ENCODE results near the gene WIZ. TPM values are rescaled to one million over a fixed set of nuclear protein-coding genes. Genes with fewer than 3 reads are reported as not detected.
A peak's percentile ranks its signal among the peaks of the same experiment; 100 is the strongest.

The WIZ gene
- polyA plus RNA-seq, 3 donors from 2014 or later: 0.78 to 1.5 TPM; not detected in 1

- H3K4me3 Mint-ChIP-seq: no peak overlapping the region
- no peaks in the 10 kb centered on the region for H3K9me3 Mint-ChIP-seq
- H3K36me3 Mint-ChIP-seq: peaks cover 13 to 46% (median 17%) of the 10 kb centered on the region in 3 donors
- peaks cover 0 to 3% (median 0%) of the 10 kb centered on the region in 3 donors for H3K27me3 Mint-ChIP-seq (ENCODE audit: low read depth in 3 of 3)
- peaks cover 24 to 29% of the 10 kb centered on the region in 2 donors for H3K4me1 Mint-ChIP-seq
- H3K27ac Mint-ChIP-seq: no peak overlapping the region
- no peak for DNase-seq
Observed at GRCh38 chr19:15456871-15457700, 7.3 kb upstream of the WIZ start.

- Mint-ChIP-seq H3K36me3 (peaks cover 13 to 42% (median 14%) of the 10 kb centered on the region in 3 donors), H3K4me1 (peaks cover 20 to 25% of the 10 kb centered on the region in 2 donors), H3K27ac (peak overlapping the region in 2 of 6 donors; percentile 13 to 24), H3K4me3 (no peak overlapping the region), H3K27me3 (ENCODE audit: low read depth in 3 of 3) (peaks cover 0 to 3% (median 0%) of the 10 kb centered on the region in 3 donors), H3K9me3 (no peaks in the 10 kb centered on the region)
- no peak for DNase-seq
Observed at GRCh38 chr19:15456441-15456840, 6.7 kb upstream of the WIZ start.

DNA sequence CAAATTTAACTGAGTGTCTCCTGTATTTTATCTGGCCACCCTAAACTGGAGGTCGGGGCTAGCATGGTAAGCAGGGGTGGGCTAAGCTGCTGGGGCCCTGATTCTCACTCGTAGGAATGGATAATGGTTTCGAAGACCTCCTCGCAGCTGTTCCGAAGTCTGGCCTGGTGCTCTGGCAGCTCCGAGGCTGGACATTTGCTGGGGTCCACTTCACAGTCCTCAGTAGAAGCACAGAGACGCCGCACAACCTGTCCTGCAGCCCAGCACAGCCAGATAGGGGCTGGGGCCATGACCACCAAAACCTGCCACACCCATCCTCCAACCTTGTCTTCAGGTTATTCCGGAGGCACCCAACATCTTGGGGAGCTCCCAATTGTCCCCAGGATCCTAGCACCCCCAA lies 6.2 kb upstream of the WIZ start:
- Mint-ChIP-seq H3K27me3 (ENCODE audit: low read depth in 3 of 3) (peaks cover 0 to 3% (median 0%) of the 10 kb centered on the region in 3 donors), H3K27ac (peak overlapping the region in 2 of 6 donors; percentile 13 to 24), H3K4me3 (no peak overlapping the region), H3K36me3 (peaks cover 13 to 47% (median 17%) of the 10 kb centered on the region in 3 donors), H3K9me3 (no peaks in the 10 kb centered on the region), H3K4me1 (peaks cover 24 to 29% of the 10 kb centered on the region in 2 donors)
- no peak for DNase-seq

DNA sequence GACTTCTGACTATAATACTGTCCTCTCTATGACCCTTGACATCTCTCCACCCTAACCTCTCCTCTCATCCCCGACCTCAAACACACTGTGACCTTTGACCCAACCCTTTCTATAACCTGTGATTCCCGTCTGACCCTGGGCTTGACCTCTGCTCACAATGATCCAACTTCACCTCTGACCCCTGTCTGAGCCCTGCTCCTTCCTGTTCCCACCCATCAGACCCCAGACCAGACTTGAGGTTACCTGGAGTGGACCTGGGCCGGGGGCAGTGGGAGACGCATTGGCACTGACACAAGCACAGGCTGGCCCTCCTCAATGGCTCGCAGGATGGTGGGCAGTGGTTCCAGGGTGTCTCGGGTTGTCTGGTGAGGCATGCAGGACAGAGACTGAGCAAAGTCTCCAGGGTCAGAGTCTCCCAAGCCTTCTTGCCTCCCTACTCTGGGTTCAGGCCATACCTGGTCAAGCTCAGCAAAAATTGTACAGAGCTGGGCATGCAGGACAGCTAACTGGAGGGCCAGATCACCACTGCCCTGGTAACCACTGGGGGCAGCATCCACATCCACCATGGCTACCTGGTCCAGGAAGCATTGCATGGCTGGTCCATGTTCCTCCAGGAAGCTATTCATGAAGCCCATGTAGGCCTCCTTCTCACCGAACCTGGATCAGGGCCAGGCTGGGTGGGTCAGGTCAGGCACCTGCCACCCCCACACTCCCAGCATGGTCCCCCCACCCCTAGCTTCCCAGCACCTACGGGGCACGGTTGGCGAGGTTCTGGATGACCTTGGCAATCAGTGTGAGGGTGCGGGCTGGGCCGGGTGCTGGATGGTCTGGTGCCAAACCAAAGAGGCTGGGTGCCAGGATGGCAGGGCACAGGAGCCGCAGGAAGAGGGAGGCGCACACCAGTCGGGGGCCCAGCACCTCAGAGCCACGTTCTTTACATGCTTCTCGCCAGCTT lies 4.4 kb upstream of the WIZ start:
- H3K4me3 Mint-ChIP-seq: no peak overlapping the region
- no peak for DNase-seq
- peaks cover 26 to 32% of the 10 kb centered on the region in 2 donors for H3K4me1 Mint-ChIP-seq
- H3K9me3 Mint-ChIP-seq: no peaks in the 10 kb centered on the region
- peaks cover 13 to 40% (median 17%) of the 10 kb centered on the region in 3 donors for H3K36me3 Mint-ChIP-seq
- H3K27ac Mint-ChIP-seq: peak overlapping the region; percentile 22 to 84 (median 70)
- peaks cover 0 to 8% (median 2%) of the 10 kb centered on the region in 3 donors for H3K27me3 Mint-ChIP-seq (ENCODE audit: low read depth in 3 of 3)

GRCh38 chr19:15453091-15453578 lies 3.4 kb upstream of the WIZ start:
- Mint-ChIP-seq H3K9me3 (no peaks in the 10 kb centered on the region), H3K27me3 (ENCODE audit: low read depth in 3 of 3) (peaks cover 0 to 10% (median 2%) of the 10 kb centered on the region in 3 donors), H3K36me3 (peaks cover 13 to 38% (median 17%) of the 10 kb centered on the region in 3 donors), H3K27ac (peak overlapping the region in 2 of 6 donors; percentile 81 to 84), H3K4me1 (peaks cover 34 to 40% of the 10 kb centered on the region in 2 donors), H3K4me3 (no peak overlapping the region)
- DNase-seq: no peak

GRCh38 chr19:15452111-15453047 lies 2.6 kb upstream of the WIZ start:
- H3K36me3 Mint-ChIP-seq: peaks cover 13 to 34% (median 17%) of the 10 kb centered on the region in 3 donors
- peaks cover 34 to 40% of the 10 kb centered on the region in 2 donors for H3K4me1 Mint-ChIP-seq
- peak in 2 of 3 donors; percentile 25 to 30 for DNase-seq
- H3K9me3 Mint-ChIP-seq: no peaks in the 10 kb centered on the region
- no peak overlapping the region for H3K4me3 Mint-ChIP-seq
- peaks cover 0 to 10% (median 2%) of the 10 kb centered on the region in 3 donors for H3K27me3 Mint-ChIP-seq (ENCODE audit: low read depth in 3 of 3)
- peak overlapping the region in 5 of 6 donors; percentile 29 to 64 (median 57) for H3K27ac Mint-ChIP-seq

DNA sequence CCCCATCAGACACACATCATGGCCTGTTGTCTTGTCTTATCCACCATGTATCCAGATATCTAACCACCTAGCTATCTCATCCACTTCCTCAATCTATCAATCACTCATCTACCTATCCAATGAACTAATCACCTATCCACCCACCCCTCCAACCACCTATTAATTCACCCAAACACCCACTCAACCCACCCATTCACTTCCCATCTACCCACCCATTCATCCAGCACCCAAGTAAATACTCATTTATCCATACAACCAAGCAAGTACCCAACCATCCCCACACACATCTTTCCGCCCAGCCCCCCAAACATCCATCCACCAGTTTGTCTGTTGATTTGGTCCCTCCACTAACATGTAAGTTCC lies 753 bp upstream of the WIZ start:
- no peaks in the 10 kb centered on the region for H3K9me3 Mint-ChIP-seq
- peaks cover 34 to 40% of the 10 kb centered on the region in 2 donors for H3K4me1 Mint-ChIP-seq
- peak overlapping the region; percentile 62 to 97 (median 94) for H3K27ac Mint-ChIP-seq
- H3K4me3 Mint-ChIP-seq: peak overlapping the region; percentile 62 to 82 (median 77)
- peaks cover 16 to 31% (median 17%) of the 10 kb centered on the region in 3 donors for H3K36me3 Mint-ChIP-seq
- H3K27me3 Mint-ChIP-seq (ENCODE audit: low read depth in 3 of 3): peaks cover 0 to 10% (median 2%) of the 10 kb centered on the region in 3 donors
- no peak for DNase-seq

DNA sequence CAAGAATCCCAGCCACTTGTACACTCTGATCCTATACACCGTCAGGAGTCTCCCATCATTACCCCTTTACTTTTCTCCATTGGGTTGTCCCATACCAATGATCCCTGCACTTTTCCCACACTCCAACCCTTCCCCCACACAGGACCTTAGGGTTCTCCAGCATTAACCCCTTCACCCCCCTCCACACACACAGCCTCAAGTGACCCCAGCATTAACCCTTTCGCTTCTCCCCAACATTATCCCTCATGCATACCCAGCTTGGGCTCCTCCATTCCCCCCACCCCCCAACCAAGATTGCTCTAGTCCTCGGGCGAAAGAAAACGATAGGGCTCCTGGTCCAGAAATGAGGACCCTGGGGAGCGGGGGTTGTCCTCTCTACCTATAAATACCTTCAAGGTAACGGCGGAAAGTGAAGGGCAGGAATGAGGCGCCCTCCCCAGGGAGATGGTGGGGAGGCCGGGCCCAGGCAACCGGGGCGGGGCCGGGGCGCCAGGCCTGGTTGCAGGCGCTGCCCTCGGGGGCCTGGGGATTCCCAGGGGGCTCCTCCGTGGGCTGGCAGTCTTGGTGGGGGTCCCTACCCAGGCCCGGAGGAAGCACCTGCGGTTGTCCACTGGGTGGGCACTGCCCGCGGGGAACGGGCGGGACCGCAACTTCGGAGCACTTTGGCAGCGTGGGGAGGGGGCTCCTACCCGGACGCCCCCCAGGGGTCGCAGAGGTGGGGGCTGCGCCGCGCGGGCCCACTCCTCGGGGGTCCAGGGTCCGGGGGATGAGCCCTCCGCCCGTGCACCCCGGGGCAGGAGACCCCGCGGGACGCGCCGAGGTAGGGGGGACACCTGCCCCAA lies 757 bp downstream of the WIZ start:
- peaks cover 9 to 17% (median 10%) of the 10 kb centered on the region in 3 donors for H3K36me3 Mint-ChIP-seq
- H3K4me3 Mint-ChIP-seq: peak overlapping the region; percentile 67 to 77 (median 72)
- no peak for DNase-seq
- peak overlapping the region; percentile 48 to 81 (median 78) for H3K27ac Mint-ChIP-seq
- no peaks in the 10 kb centered on the region for H3K9me3 Mint-ChIP-seq
- H3K4me1 Mint-ChIP-seq: peaks cover 25 to 30% of the 10 kb centered on the region in 2 donors
- H3K27me3 Mint-ChIP-seq (ENCODE audit: low read depth in 3 of 3): peaks cover 0 to 10% (median 2%) of the 10 kb centered on the region in 3 donors

GRCh38 chr19:15448044-15448777 lies 1.5 kb downstream of the WIZ start:
- Mint-ChIP-seq H3K27ac (peak overlapping the region in 5 of 6 donors; percentile 48 to 81 (median 80)), H3K9me3 (no peaks in the 10 kb centered on the region), H3K4me1 (peaks cover 23 to 24% of the 10 kb centered on the region in 2 donors), H3K36me3 (peaks cover 3 to 10% (median 4%) of the 10 kb centered on the region in 3 donors), H3K4me3 (peak overlapping the region; percentile 67 to 77 (median 72)), H3K27me3 (ENCODE audit: low read depth in 3 of 3) (peaks cover 0 to 8% (median 2%) of the 10 kb centered on the region in 3 donors)
- no peak for DNase-seq

GRCh38 chr19:15447057-15447456 lies 2.7 kb downstream of the WIZ start:
- Mint-ChIP-seq H3K4me1 (peaks cover 23 to 24% of the 10 kb centered on the region in 2 donors), H3K27me3 (ENCODE audit: low read depth in 3 of 3) (peaks cover 0 to 8% (median 2%) of the 10 kb centered on the region in 3 donors), H3K27ac (peak overlapping the region in 1 of 6 donors; percentile 83)

GRCh38 chr19:15445807-15446376 lies 3.9 kb downstream of the WIZ start:
- Mint-ChIP-seq H3K9me3 (no peaks in the 10 kb centered on the region), H3K4me1 (peaks cover 15 to 16% of the 10 kb centered on the region in 2 donors), H3K27ac (no peak overlapping the region), H3K27me3 (ENCODE audit: low read depth in 3 of 3) (peaks cover 0 to 8% (median 2%) of the 10 kb centered on the region in 3 donors), H3K36me3 (peaks cover 0 to 3% (median 3%) of the 10 kb centered on the region in 3 donors), H3K4me3 (no peak overlapping the region)
- DNase-seq: no peak

More at GRCh38 chr19:15447057-15447456, 2.7 kb downstream of the WIZ start:
- no peak overlapping the region for H3K4me3 Mint-ChIP-seq
- peaks cover 3 to 10% (median 4%) of the 10 kb centered on the region in 3 donors for H3K36me3 Mint-ChIP-seq
- H3K9me3 Mint-ChIP-seq: no peaks in the 10 kb centered on the region
- DNase-seq: no peak

Measured in immature natural killer cell (primary cell).